GM18499 (cell line): ENCODE results near the gene PCDH15.

Source experiments
- ATAC-seq: cut with Tn5 transposase; IDR thresholded peaks from one replicate; pipeline ENCODE4 v1.9.1; 2021; ENCODE audit warnings: moderate number of reproducible peaks; ENCODE audit not compliant: insufficient read depth, unreplicated experiment

The PCDH15 gene

GRCh38 chr10:53899463-53900160 lies 901.4 kb downstream of the PCDH15 start:
- ATAC-seq, result no peak

GRCh38 chr10:53898532-53898931 lies 902.5 kb downstream of the PCDH15 start:
- ATAC-seq, result no peak

GRCh38 chr10:53894145-53894544 lies 906.9 kb downstream of the PCDH15 start:
- no peak for ATAC-seq

- ATAC-seq, result no peak
Measured at GRCh38 chr10:53893061-53893460, 908.0 kb downstream of the PCDH15 start.

GRCh38 chr10:53886325-53887300 lies 914.4 kb downstream of the PCDH15 start:
- no peak for ATAC-seq

- no peak for ATAC-seq
Measured at GRCh38 chr10:53864846-53865245, 936.2 kb downstream of the PCDH15 start.

GRCh38 chr10:53852450-53853175 lies 948.4 kb downstream of the PCDH15 start:
- no peak for ATAC-seq

- ATAC-seq, result no peak
Measured at GRCh38 chr10:53846809-53847208, 954.2 kb downstream of the PCDH15 start.

GRCh38 chr10:53843736-53844362 lies 957.2 kb downstream of the PCDH15 start:
- ATAC-seq, result no peak

- ATAC-seq, result no peak
Measured at GRCh38 chr10:53841483-53842145, 959.4 kb downstream of the PCDH15 start.

- ATAC-seq, result no peak
Measured at GRCh38 chr10:53840653-53841052, 960.4 kb downstream of the PCDH15 start.

- no peak for ATAC-seq
Measured at GRCh38 chr10:53839440-53840039, 961.5 kb downstream of the PCDH15 start.

GRCh38 chr10:53836638-53837037 lies 964.4 kb downstream of the PCDH15 start:
- ATAC-seq, result no peak

- ATAC-seq, result no peak
Measured at GRCh38 chr10:53833908-53834307, 967.1 kb downstream of the PCDH15 start.

- ATAC-seq, result no peak
Measured at GRCh38 chr10:53827261-53827660, 973.8 kb downstream of the PCDH15 start.

- no peak for ATAC-seq
Measured at GRCh38 chr10:53808677-53809372, 992.2 kb downstream of the PCDH15 start.

- ATAC-seq, result no peak
Measured at GRCh38 chr10:53786236-53786900, 1014.7 kb downstream of the PCDH15 start.

GRCh38 chr10:53771701-53772100 lies 1029.3 kb downstream of the PCDH15 start:
- ATAC-seq, result no peak
